Neural progenitor cell (in vitro differentiated cells): ENCODE measurements around the gene STON2.

Source experiments
- EZH2 ChIP-seq: fragments of 200-600 bp; sonication (generic); IDR thresholded peaks from 2 replicates; pipeline ENCODE4 v1.6.1; 2017; ENCODE audit warnings: antibody characterized with exemption, mild to moderate bottlenecking, moderate library complexity
- TF ChIP-seq, protein P1 (sequence below): fragments of 200-600 bp; sonication (generic); IDR thresholded peaks from 2 replicates; pipeline ENCODE4 v1.5.1; 2017; ENCODE audit warnings: antibody characterized with exemption, mild to moderate bottlenecking

DNA sequence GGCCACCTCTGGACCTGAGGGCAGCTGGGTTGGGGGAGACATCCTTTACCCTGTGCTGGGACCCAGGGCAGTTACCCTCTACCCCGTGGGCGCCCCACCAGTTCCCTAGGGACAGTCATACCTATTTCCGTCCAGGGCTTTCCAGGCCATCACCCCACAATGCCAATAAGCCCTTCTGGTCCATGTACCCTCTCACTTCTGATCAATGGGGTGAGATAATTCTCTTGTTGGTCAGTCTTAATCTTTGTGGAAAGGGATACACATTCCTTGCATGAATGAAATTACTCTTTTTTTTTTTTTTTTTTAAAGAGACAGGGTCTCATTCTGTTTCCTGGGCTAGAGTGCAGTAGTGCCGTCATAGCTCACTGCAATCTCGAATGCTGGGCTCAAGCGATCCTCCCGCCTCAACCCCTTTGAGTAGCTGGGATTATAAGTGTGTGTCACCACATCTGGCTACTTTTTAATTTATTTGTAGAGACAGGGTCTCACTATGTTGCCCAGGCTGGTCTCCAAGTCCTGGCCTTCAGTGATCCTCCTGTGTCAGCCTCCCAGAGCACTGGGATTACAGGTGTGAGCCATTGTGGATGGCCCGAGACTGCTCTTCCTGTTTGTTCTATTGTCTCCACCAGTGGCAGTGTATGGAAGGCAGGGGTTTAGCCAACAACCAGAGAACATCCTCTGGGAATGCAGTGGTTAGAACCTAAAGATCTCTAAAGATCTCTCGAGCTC, 46.3 kb upstream of the STON2 start:
- TF ChIP-seq, protein P1, sequence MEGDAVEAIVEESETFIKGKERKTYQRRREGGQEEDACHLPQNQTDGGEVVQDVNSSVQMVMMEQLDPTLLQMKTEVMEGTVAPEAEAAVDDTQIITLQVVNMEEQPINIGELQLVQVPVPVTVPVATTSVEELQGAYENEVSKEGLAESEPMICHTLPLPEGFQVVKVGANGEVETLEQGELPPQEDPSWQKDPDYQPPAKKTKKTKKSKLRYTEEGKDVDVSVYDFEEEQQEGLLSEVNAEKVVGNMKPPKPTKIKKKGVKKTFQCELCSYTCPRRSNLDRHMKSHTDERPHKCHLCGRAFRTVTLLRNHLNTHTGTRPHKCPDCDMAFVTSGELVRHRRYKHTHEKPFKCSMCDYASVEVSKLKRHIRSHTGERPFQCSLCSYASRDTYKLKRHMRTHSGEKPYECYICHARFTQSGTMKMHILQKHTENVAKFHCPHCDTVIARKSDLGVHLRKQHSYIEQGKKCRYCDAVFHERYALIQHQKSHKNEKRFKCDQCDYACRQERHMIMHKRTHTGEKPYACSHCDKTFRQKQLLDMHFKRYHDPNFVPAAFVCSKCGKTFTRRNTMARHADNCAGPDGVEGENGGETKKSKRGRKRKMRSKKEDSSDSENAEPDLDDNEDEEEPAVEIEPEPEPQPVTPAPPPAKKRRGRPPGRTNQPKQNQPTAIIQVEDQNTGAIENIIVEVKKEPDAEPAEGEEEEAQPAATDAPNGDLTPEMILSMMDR, result no peak
- TF ChIP-seq EZH2, result no peak
